Activated CD8-positive, alpha-beta T cell treated with anti-CD3 and anti-CD28 coated beads for 36 hours (primary cell): ENCODE results near the gene SLC12A6. TPM values are rescaled to one million over a fixed set of nuclear protein-coding genes. Genes with fewer than 3 reads are reported as not detected.
A peak's percentile ranks its signal among the peaks of the same experiment; 100 is the strongest.

Experiments
- ATAC-seq: fragments of 200-7000 bp; cut with Tn5 transposase; one replicate; pipeline ENCODE4 v1.10.0; 2021; ENCODE audit warnings: mild to moderate bottlenecking, moderate library complexity
- CTCF ChIA-PET: fragments of 350-600 bp; sonication (Branson Sonifier 250); formaldehyde crosslinking; loops from one replicate; lab custom pipeline; 2021; ENCODE audit warnings: antibody characterized with exemption; lab: Charles Lee
- POLR2A ChIA-PET: fragments of 350-600 bp; sonication (Branson Sonifier 250); formaldehyde crosslinking; loops from one replicate; lab custom pipeline; 2021; ENCODE audit warnings: antibody characterized with exemption; lab: Charles Lee
- DNase-seq: peaks from one replicate; pipeline ENCODE4 v3.0.0-alpha.2; 2020
- H3K27ac Mint-ChIP-seq: one replicate; pipeline ENCODE4 v1.8.0; 2021; ENCODE audit warnings: mild to moderate bottlenecking, mixed read lengths
- H3K27me3 Mint-ChIP-seq: one replicate; pipeline ENCODE4 v1.8.0; 2021; ENCODE audit warnings: mixed read lengths
- H3K36me3 Mint-ChIP-seq: one replicate; pipeline ENCODE4 v1.8.0; 2021; ENCODE audit warnings: low read depth, mixed read lengths
- H3K4me1 Mint-ChIP-seq: one replicate; pipeline ENCODE4 v1.8.0; 2021; ENCODE audit warnings: low read depth, mixed read lengths
- H3K4me3 Mint-ChIP-seq: one replicate; pipeline ENCODE4 v1.8.0; 2021; ENCODE audit warnings: mild to moderate bottlenecking, moderate library complexity, mixed read lengths
- H3K9me3 Mint-ChIP-seq: one replicate; pipeline ENCODE4 v1.8.0; 2021; ENCODE audit warnings: mixed read lengths
- CTCF ChIP-seq: fragments of 200-600 bp; IDR thresholded peaks from one replicate; pipeline ENCODE4 v1.8.0; 2022; ENCODE audit warnings: antibody characterized with exemption, mild to moderate bottlenecking
- intact Hi-C: fragments of 100-400 bp; cut with micrococcal nuclease; formaldehyde crosslinking; loops from one replicate; pipeline ENCODE4 v1.10.0; 2022
- total RNA-seq, 2 experiments: library from RNA; stranded (reverse); gene quantifications; one replicate each; pipeline ENCODE4 v1.2.3, GENCODE V29; 2021

Gene SLC12A6
- total RNA-seq, 2 experiments from 2014 or later = 22.2 to 24.8 TPM

- no peaks in the 10 kb centered on the region for H3K9me3 Mint-ChIP-seq
- H3K36me3 Mint-ChIP-seq = peaks cover 12% of the 10 kb centered on the region
- no peak overlapping the region for H3K27ac Mint-ChIP-seq
- ATAC-seq (no peak), DNase-seq (no peak)
- no peak for TF ChIP-seq CTCF
- POLR2A ChIA-PET = no interaction called here
- intact Hi-C loops = no loop called here
- H3K4me1 Mint-ChIP-seq = peaks cover 20% of the 10 kb centered on the region
- H3K27me3 Mint-ChIP-seq = no peaks in the 10 kb centered on the region
- H3K4me3 Mint-ChIP-seq = no peak overlapping the region
- CTCF ChIA-PET = interaction anchor here (1.6 kb wide), 1 partner anchor 25 kb away, joined by 3 read pairs; no protein-coding TSS in a partner anchor
Observed at GRCh38 chr15:34266751-34267150, 70.8 kb downstream of the SLC12A6 start.

- peaks cover 3% of the 10 kb centered on the region for H3K36me3 Mint-ChIP-seq
- no peak for TF ChIP-seq CTCF
- no peak overlapping the region for H3K27ac Mint-ChIP-seq
- intact Hi-C loops = no loop called here
- CTCF ChIA-PET = interaction anchor here (0.5 to 2.1 kb wide), 3 partner anchors 10 to 103 kb away, joined by 3 to 7 read pairs (median 4); partner anchors contain the start of gene LPCAT4
- DNase-seq (no peak), ATAC-seq (no peak)
- peaks cover 17% of the 10 kb centered on the region for H3K4me1 Mint-ChIP-seq
- H3K4me3 Mint-ChIP-seq = no peak overlapping the region
- H3K9me3 Mint-ChIP-seq = no peaks in the 10 kb centered on the region
- H3K27me3 Mint-ChIP-seq = no peaks in the 10 kb centered on the region
- POLR2A ChIA-PET = no interaction called here
Observed at GRCh38 chr15:34264076-34264475, 73.5 kb downstream of the SLC12A6 start.

- no peaks in the 10 kb centered on the region for H3K27me3 Mint-ChIP-seq
- no peak overlapping the region for H3K4me3 Mint-ChIP-seq
- ATAC-seq (no peak), DNase-seq (no peak)
- peaks cover 11% of the 10 kb centered on the region for H3K4me1 Mint-ChIP-seq
- TF ChIP-seq CTCF = no peak
- H3K27ac Mint-ChIP-seq = peak overlapping the region; percentile 16
- H3K36me3 Mint-ChIP-seq = peaks cover 4% of the 10 kb centered on the region
- ChIA-PET CTCF (interaction anchor here (2.1 kb wide), 1 partner anchor 105 kb away, joined by 7 read pairs; the partner anchor contains the start of gene LPCAT4), POLR2A (no interaction called here)
- intact Hi-C loops = no loop called here
- no peaks in the 10 kb centered on the region for H3K9me3 Mint-ChIP-seq
Observed at GRCh38 chr15:34262362-34262761, 75.2 kb downstream of the SLC12A6 start.

- no peak for TF ChIP-seq CTCF
- ChIA-PET POLR2A (interaction anchor here (1.4 kb wide), 1 partner anchor 16 kb away, joined by 4 read pairs; no protein-coding TSS in a partner anchor), CTCF (interaction anchor here (1.4 to 3.4 kb wide), 2 partner anchors 10 to 18 kb away, joined by 4 to 24 read pairs; no protein-coding TSS in a partner anchor)
- DNase-seq (no peak), ATAC-seq (no peak)
- H3K4me1 Mint-ChIP-seq = peaks cover 6% of the 10 kb centered on the region
- H3K4me3 Mint-ChIP-seq = no peak overlapping the region
- H3K27me3 Mint-ChIP-seq = no peaks in the 10 kb centered on the region
- peaks cover 5% of the 10 kb centered on the region for H3K36me3 Mint-ChIP-seq
- no peaks in the 10 kb centered on the region for H3K9me3 Mint-ChIP-seq
- intact Hi-C loops = no loop called here
- no peak overlapping the region for H3K27ac Mint-ChIP-seq
Observed at GRCh38 chr15:34259566-34259965, 78.0 kb downstream of the SLC12A6 start.

- ATAC-seq = no peak
- no peaks in the 10 kb centered on the region for H3K9me3 Mint-ChIP-seq
- H3K27ac Mint-ChIP-seq = peak overlapping the region; percentile 47
- no peaks in the 10 kb centered on the region for H3K27me3 Mint-ChIP-seq
- peaks cover 2% of the 10 kb centered on the region for H3K4me1 Mint-ChIP-seq
- no peak overlapping the region for H3K4me3 Mint-ChIP-seq
- ChIA-PET CTCF (interaction anchor here (1.5 to 3.4 kb wide), 3 partner anchors 16 to 86 kb away, joined by 3 to 24 read pairs (median 4); no protein-coding TSS in a partner anchor), POLR2A (no interaction called here)
- no peak for TF ChIP-seq CTCF
- peaks cover 11% of the 10 kb centered on the region for H3K36me3 Mint-ChIP-seq
- intact Hi-C loops = no loop called here
- no peak for DNase-seq
Observed at GRCh38 chr15:34258151-34258550, 79.4 kb downstream of the SLC12A6 start.
